Stimulated activated effector memory CD8-positive, alpha-beta T cell treated with anti-CD3 and anti-CD28 coated beads, Interleukin-12 subunit alpha, Interleukin-12 subunit beta, amount 100 ng/mL, for 72 hours (primary cell): ENCODE results near the gene BANF2.
"Not testable (repeated sequence)": the region's sequence is repeated elsewhere in the genome, so short reads cannot be mapped to it uniquely, and the experiment has no call there.

Experiments used
- ATAC-seq: fragments of 150-1000 bp; cut with Tn5 transposase; 2 replicates; pipeline ENCODE4 v1.10.0; 2021
- DNase-seq, 2 donors: peaks; one replicate each; pipeline ENCODE4 v3.0.0; 2021 to 2022; ENCODE audit warnings: low spot score in 2 of 2
- H3K27ac Mint-ChIP-seq: one replicate; pipeline ENCODE4 v1.8.0; 2022; ENCODE audit warnings: mild to moderate bottlenecking, mixed read lengths
- H3K36me3 Mint-ChIP-seq: one replicate; pipeline ENCODE4 v1.8.0; 2022; ENCODE audit warnings: mild to moderate bottlenecking, mixed read lengths
- H3K4me1 Mint-ChIP-seq: one replicate; pipeline ENCODE4 v1.8.0; 2022; ENCODE audit warnings: mixed read lengths
- H3K4me3 Mint-ChIP-seq: one replicate; pipeline ENCODE4 v1.8.0; 2022; ENCODE audit warnings: mild to moderate bottlenecking, mixed read lengths
- H3K9me3 Mint-ChIP-seq: one replicate; pipeline ENCODE4 v1.8.0; 2022; ENCODE audit warnings: mixed read lengths

Gene BANF2

DNA sequence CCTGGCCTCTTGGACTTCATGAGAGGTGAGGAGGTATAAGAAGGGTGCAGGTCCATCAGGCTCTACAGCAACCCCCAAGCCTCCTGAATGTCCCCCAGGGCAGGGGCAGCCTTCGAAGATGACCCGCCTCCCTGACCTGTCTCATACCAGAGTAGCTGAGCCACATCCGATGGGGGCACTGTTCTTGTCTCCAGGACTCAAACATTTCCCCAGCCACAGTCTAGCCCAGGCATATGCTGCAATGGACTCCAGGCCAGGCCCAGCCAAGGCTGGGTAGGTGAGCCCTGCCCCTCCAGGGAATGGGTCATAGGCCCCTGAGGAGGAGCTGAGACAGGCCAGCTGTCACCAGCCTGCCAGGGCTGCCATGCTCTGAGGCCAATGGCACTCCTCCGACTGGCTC is 65.3 kb downstream of the BANF2 start:
- DNase-seq (no peak), ATAC-seq (peak; percentile 24)
- Mint-ChIP-seq H3K4me3 (no peak overlapping the region), H3K27ac (no peak overlapping the region), H3K4me1 (no peaks in the 10 kb centered on the region), H3K9me3 (no peaks in the 10 kb centered on the region), H3K36me3 (no peaks in the 10 kb centered on the region)

DNA sequence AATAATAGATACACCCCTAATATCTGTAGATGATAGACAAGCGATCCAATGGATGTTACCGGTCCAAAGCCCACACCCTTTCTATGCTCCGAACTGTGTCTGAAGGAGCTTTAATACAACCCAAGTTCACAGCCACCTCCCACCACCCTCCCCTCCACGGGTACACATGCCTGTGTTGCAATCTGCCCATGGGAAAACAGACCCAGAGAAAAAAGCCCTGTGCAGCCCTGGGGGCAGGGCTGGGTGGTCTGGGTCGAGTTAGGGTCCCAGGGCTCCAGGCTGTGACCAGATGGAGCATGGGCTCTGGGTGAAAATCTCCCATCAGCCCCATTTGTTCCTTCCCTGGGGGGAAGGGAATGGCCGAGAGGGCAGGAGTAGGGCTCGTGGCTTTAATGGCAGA is 65.8 kb downstream of the BANF2 start:
- DNase-seq: no peak
- no peak for ATAC-seq

DNA sequence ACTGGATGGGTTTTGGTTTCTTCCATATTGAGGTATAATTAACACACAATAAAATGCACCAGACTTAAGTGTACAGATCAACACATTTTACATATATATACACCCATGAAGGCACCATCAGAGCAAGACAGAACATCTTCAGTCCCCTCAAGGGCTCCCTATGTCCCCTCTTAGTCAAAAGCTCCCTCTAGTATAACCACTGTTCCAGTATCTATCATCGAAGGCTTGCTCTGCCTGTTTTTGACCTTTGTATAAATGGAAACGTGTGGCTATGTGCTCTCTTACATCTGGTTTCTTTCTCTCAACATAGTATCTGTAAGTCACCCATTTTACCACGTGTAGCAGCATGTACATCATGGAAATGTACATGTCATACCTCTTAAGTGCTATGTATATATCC is 66.5 kb downstream of the BANF2 start:
- Mint-ChIP-seq H3K4me1 (no peaks in the 10 kb centered on the region), H3K27ac (no peak overlapping the region), H3K4me3 (no peak overlapping the region), H3K36me3 (no peaks in the 10 kb centered on the region), H3K9me3 (no peaks in the 10 kb centered on the region)
- peak; percentile 36 for ATAC-seq
- no peak for DNase-seq

More for the DNA sequence above, 65.8 kb downstream of the BANF2 start:
- H3K36me3 Mint-ChIP-seq: no peaks in the 10 kb centered on the region
- no peak overlapping the region for H3K4me3 Mint-ChIP-seq
- no peak overlapping the region for H3K27ac Mint-ChIP-seq
- no peaks in the 10 kb centered on the region for H3K4me1 Mint-ChIP-seq
- H3K9me3 Mint-ChIP-seq: no peaks in the 10 kb centered on the region

DNA sequence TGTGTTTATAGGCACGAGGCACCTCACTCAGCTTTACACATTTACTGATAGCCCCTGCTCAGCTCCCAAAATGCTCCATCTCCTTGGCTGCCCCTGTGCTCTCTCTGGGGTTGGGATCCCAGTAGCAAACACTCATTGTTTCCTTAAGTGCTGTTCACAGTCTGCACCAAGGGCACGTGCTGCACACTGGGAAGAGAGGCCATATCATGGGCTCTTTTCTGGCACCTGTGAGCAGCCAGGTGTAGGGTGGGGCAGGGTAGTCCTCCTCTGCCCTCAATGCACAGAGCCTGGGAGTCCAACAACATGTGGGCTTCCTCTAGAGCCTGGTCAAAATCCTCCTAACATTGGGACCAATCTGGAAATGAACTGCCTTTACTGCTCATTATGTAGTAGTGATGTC is 67.9 kb downstream of the BANF2 start:
- no peak overlapping the region for H3K4me3 Mint-ChIP-seq
- no peaks in the 10 kb centered on the region for H3K4me1 Mint-ChIP-seq
- DNase-seq (no peak), ATAC-seq (no peak)
- no peak overlapping the region for H3K27ac Mint-ChIP-seq
- no peaks in the 10 kb centered on the region for H3K36me3 Mint-ChIP-seq
- H3K9me3 Mint-ChIP-seq: no peaks in the 10 kb centered on the region

DNA sequence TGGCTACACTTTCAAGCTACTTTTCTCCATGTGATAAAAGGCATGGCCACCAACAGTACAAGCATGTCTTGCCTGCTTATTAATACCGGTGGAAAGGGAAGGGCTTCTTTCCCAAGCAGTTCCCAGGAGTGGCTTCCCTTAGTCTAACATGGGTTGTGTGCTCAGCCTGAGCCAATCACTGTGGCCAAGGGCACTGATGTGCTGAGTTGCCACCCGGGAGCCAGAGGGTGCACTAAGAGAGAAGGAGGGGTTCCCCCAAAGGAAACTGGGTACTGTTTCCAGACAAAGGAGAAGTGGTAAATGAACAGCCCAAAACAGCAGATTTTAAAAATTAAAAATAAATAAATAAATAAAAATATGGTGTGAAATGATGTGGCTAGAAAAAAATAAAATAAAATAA is 68.5 kb downstream of the BANF2 start:
- DNase-seq (no peak), ATAC-seq (no peak)
- Mint-ChIP-seq H3K4me1 (no peaks in the 10 kb centered on the region), H3K27ac (no peak overlapping the region), H3K9me3 (no peaks in the 10 kb centered on the region), H3K36me3 (peaks cover 4% of the 10 kb centered on the region), H3K4me3 (no peak overlapping the region)

DNA sequence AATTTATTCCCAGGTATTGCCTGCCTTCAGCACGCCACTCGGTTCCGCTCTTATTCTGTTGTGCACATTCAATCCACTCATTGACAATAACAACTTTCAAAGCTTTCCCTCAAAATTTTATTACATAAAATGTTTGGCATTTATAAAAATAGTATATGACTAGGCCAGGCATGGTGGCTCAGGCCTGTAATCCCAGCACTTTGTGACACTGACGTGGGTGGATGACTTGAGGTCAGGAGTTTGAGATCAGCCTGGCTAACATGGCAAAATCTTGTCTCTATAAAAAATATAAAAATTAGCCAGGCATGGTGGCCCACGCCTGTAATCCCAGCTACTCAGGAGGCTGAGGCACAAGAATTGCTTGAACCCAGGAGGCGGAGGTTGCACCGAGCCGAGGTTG is 70.0 kb downstream of the BANF2 start:
- H3K27ac Mint-ChIP-seq, H3K4me3 Mint-ChIP-seq, ATAC-seq, H3K36me3 Mint-ChIP-seq, H3K9me3 Mint-ChIP-seq, H3K4me1 Mint-ChIP-seq, DNase-seq: not testable (repeated sequence)

DNA sequence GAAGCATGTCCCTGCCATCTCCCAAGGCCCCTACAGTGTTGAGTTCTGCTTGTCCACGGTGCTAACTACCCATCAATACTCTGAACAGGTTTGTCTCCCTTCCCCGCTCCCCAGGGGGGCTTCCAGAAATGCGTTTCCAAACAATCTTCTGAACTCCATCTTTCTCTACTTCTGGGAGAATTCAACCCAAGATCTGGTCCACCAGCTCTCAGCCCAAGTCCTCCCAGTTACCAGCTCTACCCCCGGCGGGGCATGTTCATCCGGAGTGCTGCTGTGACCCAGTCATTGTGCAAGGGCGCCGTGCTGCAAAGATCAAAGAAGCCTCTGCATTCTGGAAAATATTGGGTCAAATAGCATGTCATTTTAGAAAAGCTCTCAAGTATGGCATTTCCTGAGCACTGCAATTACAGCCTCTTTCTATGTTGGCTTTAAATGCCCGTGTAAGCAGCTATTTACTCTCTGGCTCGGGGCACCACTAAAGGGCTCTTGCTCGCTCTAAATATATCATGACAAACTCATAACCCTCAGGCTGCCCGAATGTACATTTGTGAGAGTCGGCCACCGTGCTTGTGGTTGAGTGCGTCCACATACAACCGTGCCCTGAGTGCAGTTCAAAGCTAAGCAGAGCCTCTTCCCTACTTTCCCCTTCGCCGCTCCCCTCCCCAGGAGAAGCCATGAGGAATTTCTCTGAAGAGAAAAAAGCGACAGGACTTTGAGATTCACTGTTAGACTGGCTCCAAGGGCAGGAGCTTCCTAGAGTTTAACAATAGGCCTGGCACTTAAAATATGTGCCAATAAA is 71.6 kb downstream of the BANF2 start:
- H3K27ac Mint-ChIP-seq: no peak overlapping the region
- DNase-seq (no peak), ATAC-seq (no peak)
- no peaks in the 10 kb centered on the region for H3K9me3 Mint-ChIP-seq
- H3K4me3 Mint-ChIP-seq: no peak overlapping the region
- H3K36me3 Mint-ChIP-seq: peaks cover 5% of the 10 kb centered on the region
- no peaks in the 10 kb centered on the region for H3K4me1 Mint-ChIP-seq

DNA sequence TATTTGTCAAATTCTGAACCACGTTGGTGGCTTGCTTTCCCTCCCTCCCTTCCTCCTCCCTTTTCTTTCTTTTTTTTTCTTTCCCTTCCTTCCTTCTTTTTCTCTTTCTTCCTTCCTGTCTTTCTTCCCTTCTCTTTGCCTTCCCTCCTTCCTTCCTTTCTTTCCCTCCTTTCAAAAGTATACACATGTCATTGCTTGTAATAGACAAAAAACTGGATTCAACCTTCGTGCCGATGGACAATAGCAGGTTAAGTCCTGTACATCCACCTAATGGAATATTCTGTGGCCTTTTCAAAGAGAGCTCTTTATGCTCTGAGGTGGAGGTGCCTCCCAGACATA is 72.2 kb downstream of the BANF2 start:
- ATAC-seq: no peak
- H3K4me3 Mint-ChIP-seq: no peak overlapping the region
- H3K27ac Mint-ChIP-seq: no peak overlapping the region
- H3K4me1 Mint-ChIP-seq: no peaks in the 10 kb centered on the region
- no peak for DNase-seq
- peaks cover 5% of the 10 kb centered on the region for H3K36me3 Mint-ChIP-seq
- no peaks in the 10 kb centered on the region for H3K9me3 Mint-ChIP-seq

DNA sequence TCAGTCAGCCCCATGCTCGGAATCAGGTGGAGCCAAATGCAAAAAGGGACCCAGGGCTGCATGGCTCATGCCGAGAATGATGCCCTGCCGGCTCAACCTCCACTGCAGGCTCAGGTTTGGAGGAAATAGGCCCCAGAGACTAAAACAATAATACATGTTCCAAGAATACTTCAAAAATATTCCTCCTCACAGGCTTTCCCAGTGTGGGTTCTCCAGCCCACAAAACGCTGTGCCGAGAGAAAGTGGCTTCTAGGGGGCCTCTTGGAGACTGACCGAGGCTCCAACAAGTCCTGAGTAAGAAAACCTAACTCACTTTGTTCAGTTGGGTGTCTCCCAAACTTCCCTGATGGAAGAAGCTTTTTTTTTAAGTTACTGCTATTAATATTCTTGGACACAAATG is 73.9 kb downstream of the BANF2 start:
- Mint-ChIP-seq H3K4me3 (no peak overlapping the region), H3K36me3 (peaks cover 5% of the 10 kb centered on the region), H3K4me1 (no peaks in the 10 kb centered on the region), H3K27ac (no peak overlapping the region), H3K9me3 (no peaks in the 10 kb centered on the region)
- DNase-seq: no peak
- no peak for ATAC-seq

DNA sequence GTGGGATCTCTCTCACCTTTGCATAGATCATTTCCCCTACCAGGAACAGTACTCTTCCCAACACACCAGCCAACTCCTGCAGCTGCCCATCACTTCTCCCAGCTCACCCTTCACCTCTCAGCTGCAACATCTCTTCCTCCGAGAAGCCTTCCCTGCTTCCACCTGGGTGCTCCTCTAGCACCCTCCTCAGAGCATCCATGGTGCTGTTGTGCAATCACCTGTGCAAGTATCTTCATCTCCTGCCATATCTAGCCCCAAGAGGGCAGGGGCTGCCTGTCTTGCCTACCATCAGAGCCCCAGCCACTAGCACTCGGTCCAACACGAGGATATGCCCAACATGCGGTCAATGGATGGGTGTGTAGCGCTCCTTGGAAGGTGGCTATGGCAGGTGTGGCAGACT is 75.8 kb downstream of the BANF2 start:
- H3K27ac Mint-ChIP-seq: no peak overlapping the region
- H3K36me3 Mint-ChIP-seq: peaks cover 5% of the 10 kb centered on the region
- no peaks in the 10 kb centered on the region for H3K9me3 Mint-ChIP-seq
- H3K4me3 Mint-ChIP-seq: no peak overlapping the region
- DNase-seq: no peak
- H3K4me1 Mint-ChIP-seq: no peaks in the 10 kb centered on the region
- no peak for ATAC-seq

DNA sequence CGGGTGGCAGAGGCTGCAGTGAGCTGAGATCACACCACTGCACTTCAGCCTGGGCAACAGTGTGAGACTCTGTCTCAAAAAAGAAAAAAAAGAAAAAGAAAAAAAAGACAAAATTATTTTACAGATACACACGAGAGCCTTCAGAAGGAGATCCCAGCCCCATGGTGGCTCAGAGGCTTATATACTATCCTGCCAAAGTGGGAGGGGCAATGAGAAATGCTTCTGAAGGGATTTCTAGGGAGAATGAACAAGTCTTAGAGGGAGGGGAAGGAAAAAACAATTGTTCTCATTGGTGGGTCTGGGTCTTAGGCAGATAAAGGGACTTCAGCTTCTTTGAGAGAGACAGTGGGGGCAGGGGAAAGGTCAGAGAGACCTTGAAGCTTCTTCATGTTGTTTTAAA is 76.8 kb downstream of the BANF2 start:
- no peak for ATAC-seq

DNA sequence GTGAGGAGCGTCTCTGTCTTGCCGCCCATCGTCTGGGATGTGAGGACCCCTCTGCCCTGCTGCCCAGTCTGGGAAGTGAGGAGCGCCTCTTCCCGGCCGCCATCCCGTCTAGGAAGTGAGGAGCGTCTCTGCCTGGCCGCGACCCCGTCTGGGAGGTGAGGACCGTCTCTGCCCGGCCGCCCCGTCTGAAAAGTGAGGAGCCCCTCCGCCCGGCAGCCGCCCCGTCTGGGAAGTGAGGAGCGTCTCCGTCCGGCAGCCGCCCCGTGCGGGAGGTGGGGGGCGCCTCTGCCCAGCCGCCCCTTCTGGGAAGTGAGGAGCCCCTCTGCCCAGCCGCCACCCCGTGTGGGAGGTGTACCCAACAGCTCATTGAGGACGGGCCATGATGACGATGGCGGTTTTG is 79.2 kb downstream of the BANF2 start:
- H3K36me3 Mint-ChIP-seq, ATAC-seq, DNase-seq, H3K27ac Mint-ChIP-seq, H3K4me1 Mint-ChIP-seq, H3K4me3 Mint-ChIP-seq, H3K9me3 Mint-ChIP-seq: not testable (repeated sequence)

More for the DNA sequence above, 76.8 kb downstream of the BANF2 start:
- no peak for DNase-seq
- H3K4me1 Mint-ChIP-seq: no peaks in the 10 kb centered on the region
- no peaks in the 10 kb centered on the region for H3K9me3 Mint-ChIP-seq
- peaks cover 5% of the 10 kb centered on the region for H3K36me3 Mint-ChIP-seq
- H3K4me3 Mint-ChIP-seq: no peak overlapping the region
- H3K27ac Mint-ChIP-seq: no peak overlapping the region

DNA sequence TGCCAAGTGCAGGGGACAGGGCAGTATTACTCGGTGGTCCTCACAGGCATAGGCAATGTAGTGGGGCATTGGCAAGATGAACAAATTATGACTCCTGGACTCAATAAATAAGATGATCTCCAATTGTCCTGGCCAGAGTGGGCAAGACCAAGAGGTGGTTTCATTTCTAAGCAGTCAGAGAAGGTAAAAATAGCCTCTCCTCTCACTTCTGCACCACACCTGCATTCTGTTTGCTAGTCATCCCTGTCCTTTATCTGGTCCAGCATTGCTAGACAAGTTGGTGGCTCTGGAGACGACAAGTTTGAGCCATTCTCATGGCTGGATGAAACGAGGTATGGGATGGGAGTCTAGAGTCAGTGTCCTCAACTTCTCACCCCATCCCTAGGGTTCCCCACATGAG is 83.0 kb downstream of the BANF2 start:
- no peak overlapping the region for H3K4me3 Mint-ChIP-seq
- DNase-seq (no peak), ATAC-seq (no peak)
- no peaks in the 10 kb centered on the region for H3K4me1 Mint-ChIP-seq
- H3K27ac Mint-ChIP-seq: no peak overlapping the region
- H3K36me3 Mint-ChIP-seq: no peaks in the 10 kb centered on the region
- H3K9me3 Mint-ChIP-seq: no peaks in the 10 kb centered on the region

DNA sequence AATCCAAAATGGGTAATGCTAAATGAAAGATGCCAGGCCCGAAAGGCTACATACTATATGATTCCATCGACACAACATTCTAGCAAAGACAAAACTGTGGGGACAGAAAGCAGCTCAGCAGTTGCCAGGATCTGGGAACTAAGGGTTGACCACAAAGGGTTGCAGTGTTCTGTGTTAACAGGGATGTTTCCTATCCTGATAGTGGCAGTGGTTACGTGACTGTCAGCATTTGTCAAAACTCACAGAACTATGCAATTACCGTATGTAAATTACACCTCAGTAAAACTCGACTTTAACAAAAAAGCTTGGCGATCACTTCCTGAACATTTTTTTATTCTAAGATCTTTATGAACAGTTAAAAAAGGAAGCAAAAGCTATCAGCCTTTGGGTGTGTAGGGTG is 83.9 kb downstream of the BANF2 start:
- no peaks in the 10 kb centered on the region for H3K36me3 Mint-ChIP-seq
- DNase-seq (no peak), ATAC-seq (no peak)
- no peak overlapping the region for H3K27ac Mint-ChIP-seq
- no peaks in the 10 kb centered on the region for H3K4me1 Mint-ChIP-seq
- H3K4me3 Mint-ChIP-seq: no peak overlapping the region
- H3K9me3 Mint-ChIP-seq: no peaks in the 10 kb centered on the region

DNA sequence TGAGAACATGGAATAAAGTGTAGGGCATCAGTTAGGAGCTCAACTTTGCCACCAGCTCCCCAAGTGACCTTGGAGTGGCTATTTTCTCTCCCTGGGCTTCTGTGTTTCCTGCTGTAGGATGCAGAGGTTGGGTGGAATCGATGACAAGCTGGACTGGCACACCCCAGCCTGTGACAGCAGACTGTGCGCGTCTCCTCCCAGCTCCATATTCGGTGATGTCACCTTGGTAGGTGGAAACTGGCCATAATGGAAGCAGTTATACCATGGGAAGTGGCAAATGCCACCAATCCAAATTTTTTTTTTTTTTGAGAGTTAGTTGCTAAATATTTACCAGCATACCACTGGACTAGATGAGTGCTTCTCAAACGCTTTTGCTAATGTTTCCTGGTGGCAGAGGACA is 85.2 kb downstream of the BANF2 start:
- ATAC-seq: no peak
- H3K9me3 Mint-ChIP-seq: no peaks in the 10 kb centered on the region
- DNase-seq: no peak

More for the DNA sequence above, 85.2 kb downstream of the BANF2 start:
- Mint-ChIP-seq H3K36me3 (no peaks in the 10 kb centered on the region), H3K27ac (no peak overlapping the region), H3K4me3 (no peak overlapping the region), H3K4me1 (no peaks in the 10 kb centered on the region)
